IPS DF 4.7 (cell line): Measurements from ENCODE around the gene OTOGL.
"Not testable (repeated sequence)": the region's sequence is repeated elsewhere in the genome, so short reads cannot be mapped to it uniquely, and the experiment has no call there.

Experiments
- DNase-seq: peaks from one replicate; pipeline ENCODE4 v3.0.0-alpha.2; 2013; ENCODE audit warnings: low spot score; ENCODE audit errors: extremely low read depth

OTOGL gene

DNA sequence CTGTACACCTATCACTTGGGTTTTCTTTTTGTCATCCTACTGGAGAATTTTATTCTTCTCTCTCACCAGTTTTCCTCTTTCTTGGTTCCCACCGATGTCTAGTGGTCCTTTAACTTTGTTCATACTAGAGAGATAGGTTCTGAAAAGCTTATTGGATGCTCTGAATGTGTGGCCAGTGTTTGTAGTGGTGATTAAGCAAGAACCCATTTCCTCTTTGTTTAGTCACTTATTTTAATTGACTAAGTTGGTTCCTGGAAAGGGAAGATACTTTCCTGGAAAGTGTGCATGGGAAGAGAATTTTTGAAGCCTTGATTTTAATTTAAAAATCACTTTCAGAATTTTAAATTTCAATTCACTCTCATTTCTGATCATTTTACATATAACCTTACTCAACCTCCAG, 127.2 kb downstream of the OTOGL start:
- no peak for DNase-seq

DNA sequence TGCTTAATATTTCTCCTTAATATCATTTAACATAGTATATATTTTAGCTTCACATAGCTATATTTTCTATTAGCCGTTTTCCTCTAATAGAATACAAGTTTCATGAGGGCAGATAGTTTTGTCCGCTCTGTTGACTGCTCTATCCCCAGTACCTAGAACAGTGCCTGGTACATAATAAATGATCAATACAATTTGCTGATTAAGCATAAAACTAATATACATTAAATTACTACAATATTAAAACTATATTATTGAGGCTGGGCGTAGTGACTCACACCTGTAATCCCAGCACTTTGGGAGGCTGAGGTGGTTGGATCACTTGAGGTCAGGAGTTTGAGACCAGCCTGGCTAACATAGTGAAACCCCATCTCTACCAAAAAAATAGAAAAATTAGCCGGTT, 128.6 kb downstream of the OTOGL start:
- not testable (repeated sequence) for DNase-seq

GRCh38 chr12:80230068-80230467, 130.7 kb downstream of the OTOGL start:
- peak; percentile 41 for DNase-seq

DNA sequence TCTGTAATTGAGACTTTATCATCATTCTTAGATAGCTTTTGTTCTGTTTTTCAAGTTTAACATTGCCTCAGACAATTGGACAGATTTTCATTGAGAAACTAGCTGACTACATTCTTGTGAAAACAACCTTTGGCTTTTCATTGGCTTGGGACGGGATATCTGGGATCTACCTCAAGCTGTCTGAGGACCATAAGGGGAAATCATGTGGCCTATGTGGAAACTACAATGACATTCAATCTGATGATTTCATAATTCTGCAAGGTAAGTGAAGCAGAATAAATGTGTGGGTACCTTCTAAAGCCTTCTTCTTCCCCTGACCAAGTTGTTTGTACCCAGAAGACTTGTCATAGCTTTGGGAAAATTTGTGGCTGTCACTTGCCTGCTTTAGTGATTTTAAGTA, 133.5 kb downstream of the OTOGL start:
- DNase-seq: no peak

GRCh38 chr12:80233926-80234325, 134.6 kb downstream of the OTOGL start:
- no peak for DNase-seq

GRCh38 chr12:80234667-80235066, 135.3 kb downstream of the OTOGL start:
- no peak for DNase-seq

- no peak for DNase-seq
Measured at GRCh38 chr12:80235944-80236343, 136.6 kb downstream of the OTOGL start.

DNA sequence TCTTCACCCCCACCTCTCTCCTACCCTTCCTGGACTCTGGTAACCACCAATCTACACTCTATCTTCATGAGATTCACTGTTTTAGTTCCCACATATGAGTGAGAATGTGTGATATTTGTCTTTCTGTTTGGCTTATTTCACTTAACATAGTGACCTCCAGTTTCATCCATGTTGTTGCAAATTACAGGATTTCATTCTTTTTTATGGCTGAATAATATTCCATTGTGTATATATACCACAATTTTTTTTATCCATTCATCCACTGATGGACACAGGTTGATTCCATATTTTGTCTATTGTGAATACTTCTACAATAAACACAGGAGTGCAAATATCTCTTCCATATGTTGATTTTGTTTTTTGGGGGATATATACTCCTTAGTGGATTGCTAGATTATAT, 140.5 kb downstream of the OTOGL start:
- DNase-seq: no peak

DNA sequence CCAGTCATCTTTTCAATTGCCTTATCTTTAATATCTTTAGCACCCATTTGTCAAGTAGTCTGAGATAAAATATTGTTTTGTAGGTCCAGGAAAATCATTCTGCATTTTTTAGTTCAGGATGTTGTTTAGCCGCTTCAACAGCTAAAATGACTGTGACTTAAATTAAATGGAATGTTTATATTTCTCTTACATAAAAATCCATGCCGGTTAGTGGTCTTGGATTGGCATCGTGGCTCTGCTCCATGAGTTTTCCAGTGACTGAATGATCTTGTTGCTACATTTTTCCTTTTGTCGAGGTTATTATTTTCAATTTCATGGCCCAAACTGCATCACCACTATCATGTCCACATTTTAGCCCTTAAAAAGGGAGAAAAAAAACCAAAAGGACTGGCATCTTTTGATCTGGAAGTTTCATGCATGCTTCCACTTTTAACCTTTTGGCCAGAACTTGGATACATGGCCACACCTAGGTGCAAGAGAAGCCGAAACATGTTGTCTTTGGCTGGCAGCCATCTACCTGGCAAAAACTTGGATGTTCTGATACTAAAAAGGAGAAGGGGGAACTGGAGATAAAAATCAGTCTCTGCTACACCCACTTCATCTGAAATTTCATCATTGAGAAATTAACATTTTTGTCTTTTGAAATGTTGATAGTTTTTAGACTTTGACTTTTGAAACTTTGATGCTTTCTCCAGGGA, 142.4 kb downstream of the OTOGL start:
- DNase-seq: no peak

- DNase-seq: no peak
Measured at GRCh38 chr12:80242321-80242720, 143.0 kb downstream of the OTOGL start.

- DNase-seq: not testable (repeated sequence)
Measured at GRCh38 chr12:80249581-80249980, 150.2 kb downstream of the OTOGL start.

DNA sequence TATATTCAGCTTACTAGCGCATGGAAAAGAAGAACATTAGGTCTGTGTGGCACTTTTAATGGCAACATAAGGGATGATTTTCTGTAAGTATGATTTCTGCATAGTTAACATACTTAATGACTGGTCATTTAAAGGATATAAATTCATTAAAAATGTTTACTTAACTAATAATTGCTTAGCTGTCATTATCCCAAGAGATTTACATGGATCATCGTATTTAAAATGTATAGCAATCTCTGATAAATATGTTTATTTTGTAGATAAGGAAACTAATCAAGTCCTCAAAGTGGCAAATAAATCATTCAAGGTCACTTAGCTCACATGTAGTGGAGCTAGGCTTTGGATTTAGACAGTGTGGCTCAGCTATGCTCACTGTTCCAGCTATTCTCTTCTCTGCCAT, 158.6 kb downstream of the OTOGL start:
- DNase-seq: no peak

DNA sequence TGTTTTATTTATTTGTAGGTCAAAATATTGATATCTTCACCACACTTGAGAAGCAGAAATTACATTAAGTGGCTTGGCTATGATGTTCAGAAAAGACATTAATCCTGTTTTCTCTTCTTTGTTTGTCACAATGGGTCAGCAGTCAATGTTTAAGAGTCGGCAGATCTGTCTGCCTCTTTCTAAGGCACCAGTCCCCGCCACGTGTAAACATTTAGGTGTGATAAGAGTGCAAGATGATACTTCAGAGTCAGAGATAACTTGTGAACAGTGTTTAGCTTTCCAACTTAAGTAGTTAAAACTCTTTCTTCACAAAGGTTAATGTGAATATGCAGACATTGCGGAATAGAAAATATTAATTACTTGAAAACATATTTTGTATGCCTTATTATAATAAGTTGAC, 160.9 kb downstream of the OTOGL start:
- no peak for DNase-seq

- no peak for DNase-seq
Measured at GRCh38 chr12:80261403-80261802, 162.1 kb downstream of the OTOGL start.

- no peak for DNase-seq
Measured at GRCh38 chr12:80262346-80262745, 163.0 kb downstream of the OTOGL start.

DNA sequence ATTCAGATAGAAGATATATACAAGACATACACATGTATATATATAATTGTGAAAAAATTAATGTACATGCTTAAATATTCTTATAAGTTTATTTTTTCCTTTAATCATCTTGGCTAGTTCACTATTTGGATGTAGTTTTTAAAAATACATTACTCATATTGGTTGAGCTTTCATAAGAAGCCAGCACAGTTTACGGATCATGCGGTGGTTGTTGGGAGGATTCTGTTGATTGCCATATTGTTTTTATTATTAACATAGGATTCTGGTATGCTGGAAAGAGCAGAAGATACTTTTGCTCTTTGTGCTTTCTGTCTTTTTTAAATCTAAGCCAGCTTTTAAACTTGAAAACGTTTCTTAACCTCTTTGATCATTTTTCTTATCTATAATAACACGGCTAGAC, 163.4 kb downstream of the OTOGL start:
- DNase-seq: no peak

GRCh38 chr12:80264386-80264785, 165.0 kb downstream of the OTOGL start:
- no peak for DNase-seq

GRCh38 chr12:80264891-80265290, 165.6 kb downstream of the OTOGL start:
- no peak for DNase-seq

DNA sequence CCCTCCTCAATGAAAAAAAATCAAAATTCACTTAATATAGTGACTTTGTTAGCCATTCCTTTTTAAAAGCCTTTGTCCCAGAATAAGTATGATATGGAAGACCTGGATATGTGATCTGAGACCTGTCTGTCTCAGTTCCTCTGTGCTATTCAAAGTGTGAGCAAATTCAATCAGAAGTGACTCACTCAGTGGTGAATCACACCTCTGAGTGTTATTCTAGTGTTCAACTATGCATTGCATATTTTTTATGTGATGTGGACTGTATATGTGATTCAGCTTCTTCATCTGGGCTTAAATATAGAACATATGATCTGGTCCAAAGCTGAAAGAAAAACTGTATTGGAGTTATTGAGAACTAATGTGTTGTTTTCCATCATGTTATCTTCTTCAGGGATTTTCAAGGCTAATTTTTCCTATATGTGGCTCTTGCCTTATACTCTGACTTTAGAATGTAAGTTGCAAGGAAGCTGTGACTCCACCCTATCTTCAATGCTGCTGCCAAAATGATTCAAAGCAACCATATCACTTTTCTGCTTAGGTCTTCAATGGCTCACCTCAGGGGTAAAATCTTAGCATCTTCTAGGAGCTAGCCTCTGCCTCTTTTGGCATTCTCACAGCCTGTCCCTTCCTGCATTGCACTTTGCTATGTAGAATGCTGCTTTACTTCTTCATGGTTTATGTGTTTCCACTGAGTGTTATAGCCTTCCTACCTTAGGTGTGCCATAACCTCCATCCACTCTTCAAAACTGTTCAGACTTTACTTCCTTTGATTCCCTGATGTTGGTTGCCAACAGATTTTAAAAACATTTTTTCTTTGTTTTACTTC, 169.8 kb downstream of the OTOGL start:
- no peak for DNase-seq

GRCh38 chr12:80269803-80270552, 170.6 kb downstream of the OTOGL start:
- peak; percentile 51 for DNase-seq

DNA sequence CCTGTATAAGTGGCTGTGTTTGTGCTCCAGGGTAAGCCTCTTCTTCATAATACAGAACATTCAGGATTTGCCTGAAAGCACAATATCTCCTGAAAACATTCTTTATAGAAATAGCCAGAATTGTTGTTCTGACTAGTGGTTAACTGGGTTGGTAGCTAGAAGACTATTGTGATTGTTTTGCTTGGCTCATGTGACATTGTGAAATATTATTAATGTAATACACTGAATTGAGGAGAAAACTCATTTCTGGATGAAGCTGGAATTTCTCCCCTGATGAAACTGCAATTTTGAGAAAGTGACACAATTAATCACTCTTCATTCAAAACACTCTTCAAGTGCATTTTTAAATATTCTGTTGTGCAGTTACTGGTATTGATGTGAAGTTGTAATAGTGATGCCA, 172.4 kb downstream of the OTOGL start:
- no peak for DNase-seq

GRCh38 chr12:80272387-80272915, 173.1 kb downstream of the OTOGL start:
- no peak for DNase-seq
